Upper lobe of left lung (tissue), 6 donors: ENCODE measurements around the gene SGCG. TPM values are rescaled to one million over a fixed set of nuclear protein-coding genes. Genes with fewer than 3 reads are reported as not detected.

Source experiments
- ATAC-seq, 2 donors: fragments of 200-7000 bp; cut with Tn5 transposase; one replicate each; pipeline ENCODE4 v1.9.1; 2022; ENCODE audit warnings: mild to moderate bottlenecking in 2 of 2, moderate library complexity in 2 of 2; ENCODE audit not compliant: low FRiP score in 2 of 2
- DNase-seq, 2 donors: peaks; one replicate each; pipeline ENCODE4 v3.0.0-alpha.2; 2019 to 2020
- H3K27ac ChIP-seq, 4 donors: fragments of 200-600 bp; sonication (generic); one replicate each; pipeline ENCODE4 v1.5.1; 2016 to 2019
- H3K27me3 ChIP-seq, 4 donors: fragments of 200-600 bp; sonication (generic); one replicate each; pipeline ENCODE4 v1.5.1; 2017 to 2019
- H3K36me3 ChIP-seq, 4 donors: fragments of 200-600 bp; sonication (generic); one replicate each; pipeline ENCODE4 v1.5.1; 2016 to 2019
- H3K4me1 ChIP-seq, 4 donors: fragments of 200-600 bp; sonication (generic); one replicate each; pipeline ENCODE4 v1.5.1; 2018 to 2019
- H3K4me3 ChIP-seq, 4 donors: fragments of 200-600 bp; sonication (generic); one replicate each; pipeline ENCODE4 v1.5.1; 2017 to 2019; ENCODE audit warnings: mild to moderate bottlenecking in 2 of 4, moderate library complexity in 1 of 4
- H3K9me3 ChIP-seq, 4 donors: fragments of 200-600 bp; sonication (generic); one replicate each; pipeline ENCODE4 v1.5.1; 2018 to 2019
- EP300 ChIP-seq, 4 donors: sonication (generic); formaldehyde crosslinking; IDR thresholded peaks; one replicate each; pipeline ENCODE4 v1.5.1; 2017; ENCODE audit warnings: antibody characterized with exemption in 4 of 4, control low read depth in 2 of 4
- POLR2A ChIP-seq, 4 donors: fragments of 450-650 bp; IDR thresholded peaks; one replicate each; pipeline ENCODE4 v1.5.1; 2016 to 2017; ENCODE audit warnings: antibody characterized with exemption in 4 of 4, mild to moderate bottlenecking in 2 of 4
- POLR2AphosphoS5 ChIP-seq, 2 donors: sonication (generic); formaldehyde crosslinking; IDR thresholded peaks; one replicate each; pipeline ENCODE4 v1.5.1; 2017; ENCODE audit warnings: antibody characterized with exemption in 2 of 2
- WGBS, 2 donors: methylation state at CpG; one replicate each; pipeline ENCODE4 v1.1.5; 2017 to 2018; 5-methylcytosine and 5-hydroxymethylcytosine counted together
- total RNA-seq, 6 donors: library from RNA; depleted of rRNA in 4 of 6; stranded (reverse); fragments of >200 nt in 4 of 6; gene quantifications; one replicate each; pipeline versions ENCODE4 v1.1.0 to v1.2.1, GENCODE V29; 2016 to 2021
- TF ChIP-seq, protein P1 (sequence below), 6 experiments: fragments of 450-650 bp in 4 of 6; fragments of 200-600 bp in 2 of 6; sonication (generic) in 2 of 6; IDR thresholded peaks; one replicate each; pipeline ENCODE4 v1.5.1; 2016 to 2019; ENCODE audit warnings: antibody characterized with exemption in 6 of 6
- donor health status: DM: no; HTN: no; CAD: no; lungs with moderate emphysema.
- donor health status: DM: no; HTN: yes; CAD: no; lungs with severe emphysema.

The SGCG gene
- total RNA-seq, 6 donors from 2014 or later: 1.7 to 4.6 (median 3.0) TPM; not detected in 2

DNA sequence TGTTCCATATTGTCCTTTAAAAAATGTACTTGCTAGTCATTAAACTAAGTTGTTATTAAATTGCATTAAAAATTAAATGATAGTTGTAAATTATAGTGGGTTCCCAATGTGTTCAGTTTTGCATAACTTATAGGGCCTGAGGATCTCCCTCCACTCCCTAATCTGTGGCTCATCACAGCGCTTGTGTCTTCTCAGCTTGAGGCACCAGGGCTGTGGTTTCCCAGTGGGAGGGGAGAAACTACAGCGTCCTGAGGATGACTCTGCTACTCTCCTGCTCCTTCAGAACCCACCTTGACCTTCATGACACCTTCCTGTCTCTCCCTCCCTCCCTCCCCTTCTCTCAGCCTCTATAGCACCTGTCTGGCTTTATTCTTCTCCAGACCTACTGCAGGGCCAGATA is 1.4 kb downstream of the SGCG start:
- 59 to 63% methylated on average over 2 of the region's 2 CpGs for WGBS, 2 donors
- Histone ChIP-seq H3K36me3 (no peaks in the 10 kb centered on the region), H3K27ac (no peak overlapping the region), H3K4me3 (no peak overlapping the region), H3K4me1 (no peaks in the 10 kb centered on the region), H3K27me3 (no peaks in the 10 kb centered on the region), H3K9me3 (no peaks in the 10 kb centered on the region)
- ATAC-seq (no peak), DNase-seq (no peak)
- TF ChIP-seq POLR2AphosphoS5 (IDR thresholded peaks at IDR 0.05): no peak
- TF ChIP-seq, protein P1, sequence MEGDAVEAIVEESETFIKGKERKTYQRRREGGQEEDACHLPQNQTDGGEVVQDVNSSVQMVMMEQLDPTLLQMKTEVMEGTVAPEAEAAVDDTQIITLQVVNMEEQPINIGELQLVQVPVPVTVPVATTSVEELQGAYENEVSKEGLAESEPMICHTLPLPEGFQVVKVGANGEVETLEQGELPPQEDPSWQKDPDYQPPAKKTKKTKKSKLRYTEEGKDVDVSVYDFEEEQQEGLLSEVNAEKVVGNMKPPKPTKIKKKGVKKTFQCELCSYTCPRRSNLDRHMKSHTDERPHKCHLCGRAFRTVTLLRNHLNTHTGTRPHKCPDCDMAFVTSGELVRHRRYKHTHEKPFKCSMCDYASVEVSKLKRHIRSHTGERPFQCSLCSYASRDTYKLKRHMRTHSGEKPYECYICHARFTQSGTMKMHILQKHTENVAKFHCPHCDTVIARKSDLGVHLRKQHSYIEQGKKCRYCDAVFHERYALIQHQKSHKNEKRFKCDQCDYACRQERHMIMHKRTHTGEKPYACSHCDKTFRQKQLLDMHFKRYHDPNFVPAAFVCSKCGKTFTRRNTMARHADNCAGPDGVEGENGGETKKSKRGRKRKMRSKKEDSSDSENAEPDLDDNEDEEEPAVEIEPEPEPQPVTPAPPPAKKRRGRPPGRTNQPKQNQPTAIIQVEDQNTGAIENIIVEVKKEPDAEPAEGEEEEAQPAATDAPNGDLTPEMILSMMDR (IDR thresholded peaks at IDR 0.05): no peak
- no peak for TF ChIP-seq EP300 (IDR thresholded peaks at IDR 0.05)
- no peak for TF ChIP-seq POLR2A (IDR thresholded peaks at IDR 0.05)

DNA sequence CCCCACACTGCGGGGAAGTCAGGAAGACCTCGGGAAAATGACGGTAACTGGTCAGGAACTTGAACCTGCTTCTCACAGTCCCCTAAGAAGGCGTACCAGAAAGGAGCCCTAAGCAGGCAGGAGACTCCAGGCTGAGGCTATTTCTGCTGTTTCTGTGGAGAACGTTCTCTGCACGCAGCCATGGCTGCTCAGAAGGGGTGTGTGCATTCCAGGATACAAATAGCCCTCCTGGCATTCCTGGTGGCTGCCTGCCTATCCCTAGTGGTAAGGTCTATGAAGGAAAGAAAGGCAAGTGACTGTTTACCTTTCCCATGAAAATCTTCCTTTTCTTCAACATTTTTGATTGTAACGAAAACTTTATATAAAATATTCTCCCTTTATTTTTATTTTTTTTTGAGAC is 2.5 kb downstream of the SGCG start:
- Histone ChIP-seq H3K4me1 (no peaks in the 10 kb centered on the region), H3K4me3 (no peak overlapping the region), H3K27ac (no peak overlapping the region), H3K36me3 (no peaks in the 10 kb centered on the region), H3K27me3 (no peaks in the 10 kb centered on the region), H3K9me3 (no peaks in the 10 kb centered on the region)
- 75 to 86% methylated on average over 7 of the region's 7 CpGs for WGBS, 2 donors
- no peak for ATAC-seq
- TF ChIP-seq POLR2A (IDR thresholded peaks at IDR 0.05) (no peak), POLR2AphosphoS5 (IDR thresholded peaks at IDR 0.05) (no peak), EP300 (IDR thresholded peaks at IDR 0.05) (no peak)
- TF ChIP-seq, protein P1 (IDR thresholded peaks at IDR 0.05): no peak
- DNase-seq: no peak

DNA sequence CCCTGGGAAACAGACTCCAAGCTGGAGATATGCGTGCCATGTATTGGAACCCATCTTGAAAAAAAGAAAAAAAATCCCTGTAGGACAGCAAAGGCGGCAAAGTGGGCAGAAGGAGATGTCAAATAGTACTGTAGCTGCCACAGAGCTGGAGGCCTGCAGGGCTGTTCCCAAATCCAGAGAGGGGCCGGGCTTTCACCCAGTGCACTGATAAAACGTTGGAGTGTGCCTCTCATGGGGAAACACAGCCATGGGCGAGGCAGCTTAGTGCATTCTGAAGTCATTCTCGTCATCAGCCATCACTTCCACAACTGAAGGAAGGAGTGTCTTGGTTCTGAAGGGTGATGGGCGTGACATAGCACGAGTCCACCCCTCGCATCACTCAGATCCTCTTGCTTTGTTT is 4.8 kb downstream of the SGCG start:
- H3K27me3 ChIP-seq: no peaks in the 10 kb centered on the region
- no peak overlapping the region for H3K4me3 ChIP-seq
- H3K36me3 ChIP-seq: no peaks in the 10 kb centered on the region
- WGBS, 2 donors: 82 to 86% methylated on average over 9 of the region's 9 CpGs
- H3K9me3 ChIP-seq: no peaks in the 10 kb centered on the region
- no peaks in the 10 kb centered on the region for H3K4me1 ChIP-seq
- DNase-seq (no peak), ATAC-seq (peak in 1 of 2 donors; percentile 10)
- H3K27ac ChIP-seq: no peak overlapping the region
- TF ChIP-seq POLR2A (IDR thresholded peaks at IDR 0.05): no peak
- TF ChIP-seq POLR2AphosphoS5 (IDR thresholded peaks at IDR 0.05): no peak
- TF ChIP-seq EP300 (IDR thresholded peaks at IDR 0.05): no peak
- TF ChIP-seq, protein P1 (IDR thresholded peaks at IDR 0.05): no peak

DNA sequence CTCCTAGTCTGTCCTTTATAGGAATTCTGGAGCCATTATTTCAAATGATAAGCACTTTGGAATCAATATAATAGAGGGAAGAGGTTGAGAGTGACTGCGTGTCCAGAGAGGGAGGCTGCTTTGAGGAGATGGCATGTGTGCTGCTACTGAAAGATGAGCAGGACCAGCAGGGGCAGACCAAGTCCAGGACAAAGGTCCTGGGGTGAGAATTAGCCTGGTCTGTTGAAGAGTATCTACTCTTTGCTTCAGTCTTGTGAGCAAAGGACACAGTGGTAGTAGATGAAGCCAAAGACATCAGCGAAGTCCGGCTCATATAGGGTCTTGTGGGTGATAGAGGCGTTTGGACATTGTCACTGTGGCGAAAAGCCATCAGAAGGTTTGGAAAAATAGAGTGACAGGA is 21.1 kb downstream of the SGCG start:
- Histone ChIP-seq H3K36me3 (no peaks in the 10 kb centered on the region), H3K9me3 (peaks cover 0 to under 1% (median 0%) of the 10 kb centered on the region in 4 donors), H3K4me3 (no peak overlapping the region), H3K27ac (no peak overlapping the region), H3K4me1 (no peaks in the 10 kb centered on the region), H3K27me3 (no peaks in the 10 kb centered on the region)
- ATAC-seq (no peak), DNase-seq (no peak)
- WGBS, 2 donors: 94 to 96% methylated on average over 5 of the region's 5 CpGs
- no peak for TF ChIP-seq EP300 (IDR thresholded peaks at IDR 0.05)
- no peak for TF ChIP-seq POLR2A (IDR thresholded peaks at IDR 0.05)
- TF ChIP-seq, protein P1 (IDR thresholded peaks at IDR 0.05): no peak
- TF ChIP-seq POLR2AphosphoS5 (IDR thresholded peaks at IDR 0.05): no peak

DNA sequence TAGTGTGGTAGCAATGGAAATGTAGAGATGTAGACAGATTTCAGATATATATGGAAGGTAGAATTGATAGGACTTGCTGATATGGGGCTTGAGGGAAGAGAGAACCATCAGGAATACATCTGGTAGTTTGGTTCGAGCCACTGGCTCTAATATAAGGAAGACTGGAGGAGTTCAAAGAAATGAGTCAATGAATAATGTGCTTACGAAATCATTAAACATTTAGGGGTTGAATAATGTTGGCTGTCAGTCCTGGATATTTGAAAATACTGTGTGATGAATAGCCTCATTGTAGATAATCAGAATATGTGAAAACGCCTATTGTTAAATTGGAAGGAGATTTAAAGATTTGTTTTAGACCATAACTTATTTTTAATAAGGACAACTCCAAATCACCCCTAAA is 21.6 kb downstream of the SGCG start:
- no peak overlapping the region for H3K4me3 ChIP-seq
- DNase-seq: no peak
- WGBS, 2 donors: 47 to 55% methylated on average over 3 of the region's 3 CpGs
- TF ChIP-seq, protein P1 (IDR thresholded peaks at IDR 0.05): no peak
- TF ChIP-seq POLR2AphosphoS5 (IDR thresholded peaks at IDR 0.05) (no peak), POLR2A (IDR thresholded peaks at IDR 0.05) (no peak)
- no peaks in the 10 kb centered on the region for H3K27me3 ChIP-seq
- no peaks in the 10 kb centered on the region for H3K36me3 ChIP-seq
- ATAC-seq: no peak
- H3K27ac ChIP-seq: no peak overlapping the region
- H3K4me1 ChIP-seq: no peaks in the 10 kb centered on the region
- peaks cover 0 to 4% (median 0%) of the 10 kb centered on the region in 4 donors for H3K9me3 ChIP-seq
